PFSK-1 (cell line): ENCODE measurements around the gene MPZL3.

Experiments
- FOXP2 ChIP-seq: optimal IDR thresholded peaks from 2 replicates; pipeline ENCODE3; 2011; ENCODE audit warnings: borderline replicate concordance, control low read depth, inconsistent platforms; ENCODE audit not compliant: insufficient read depth; ENCODE audit errors: extremely low read length, extremely low read depth
- POLR2AphosphoS5 ChIP-seq: IDR thresholded peaks from 2 replicates; pipeline ENCODE4 v1.6.1; 2012; ENCODE audit warnings: low read depth, mild to moderate bottlenecking, control low read depth, low read length, moderate library complexity
- SIN3A ChIP-seq: IDR thresholded peaks from 2 replicates; pipeline ENCODE4 v1.6.1; 2012; ENCODE audit warnings: mild to moderate bottlenecking, low read length, moderate library complexity, borderline replicate concordance; ENCODE audit not compliant: insufficient read depth
- TAF1 ChIP-seq: IDR thresholded peaks from 2 replicates; pipeline ENCODE4 v1.6.1; 2012; ENCODE audit warnings: low read length, control low read depth, borderline replicate concordance; ENCODE audit not compliant: insufficient read depth
- TF ChIP-seq, protein P1 (sequence below), 2 experiments: IDR thresholded peaks; 2 replicates each; pipeline versions ENCODE4 v1.6.1 to v1.8.0; 2011 to 2012; ENCODE audit warnings: low read depth in 2 of 2, low read length in 2 of 2, control low read depth in 1 of 2, inconsistent platforms in 1 of 2, mild to moderate bottlenecking in 1 of 2, moderate library complexity in 1 of 2; ENCODE audit not compliant: insufficient read depth in 1 of 2

The MPZL3 gene

DNA sequence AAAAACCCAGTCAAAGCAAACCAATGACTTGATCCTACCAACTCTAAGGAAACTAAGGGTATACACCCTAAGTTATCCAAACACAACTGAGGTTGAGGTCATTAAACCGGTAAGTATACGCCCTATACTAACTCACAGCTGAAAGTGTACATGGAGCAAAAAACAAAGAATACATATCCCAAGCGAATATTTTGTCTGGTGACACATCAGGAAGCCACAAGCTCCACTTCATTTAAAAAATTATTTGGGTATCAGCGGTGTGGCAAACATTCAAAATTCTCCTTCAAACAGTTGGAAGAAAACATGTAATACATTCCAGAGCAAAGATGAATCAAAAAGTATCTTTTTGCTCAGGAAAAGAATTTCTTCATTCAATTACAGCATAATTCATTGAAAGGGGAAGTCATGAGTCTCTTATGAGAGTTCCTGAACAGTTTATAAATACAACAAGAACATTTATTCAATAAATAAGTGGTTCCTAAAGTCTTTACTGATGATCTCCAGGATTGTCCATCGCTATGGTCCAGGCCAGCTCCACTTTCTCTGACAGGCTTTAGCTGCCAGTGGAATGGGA, 22.8 kb downstream of the MPZL3 start:
- TF ChIP-seq TAF1 (no peak), FOXP2 (no peak), POLR2AphosphoS5 (no peak), SIN3A (no peak)
- TF ChIP-seq, protein P1, sequence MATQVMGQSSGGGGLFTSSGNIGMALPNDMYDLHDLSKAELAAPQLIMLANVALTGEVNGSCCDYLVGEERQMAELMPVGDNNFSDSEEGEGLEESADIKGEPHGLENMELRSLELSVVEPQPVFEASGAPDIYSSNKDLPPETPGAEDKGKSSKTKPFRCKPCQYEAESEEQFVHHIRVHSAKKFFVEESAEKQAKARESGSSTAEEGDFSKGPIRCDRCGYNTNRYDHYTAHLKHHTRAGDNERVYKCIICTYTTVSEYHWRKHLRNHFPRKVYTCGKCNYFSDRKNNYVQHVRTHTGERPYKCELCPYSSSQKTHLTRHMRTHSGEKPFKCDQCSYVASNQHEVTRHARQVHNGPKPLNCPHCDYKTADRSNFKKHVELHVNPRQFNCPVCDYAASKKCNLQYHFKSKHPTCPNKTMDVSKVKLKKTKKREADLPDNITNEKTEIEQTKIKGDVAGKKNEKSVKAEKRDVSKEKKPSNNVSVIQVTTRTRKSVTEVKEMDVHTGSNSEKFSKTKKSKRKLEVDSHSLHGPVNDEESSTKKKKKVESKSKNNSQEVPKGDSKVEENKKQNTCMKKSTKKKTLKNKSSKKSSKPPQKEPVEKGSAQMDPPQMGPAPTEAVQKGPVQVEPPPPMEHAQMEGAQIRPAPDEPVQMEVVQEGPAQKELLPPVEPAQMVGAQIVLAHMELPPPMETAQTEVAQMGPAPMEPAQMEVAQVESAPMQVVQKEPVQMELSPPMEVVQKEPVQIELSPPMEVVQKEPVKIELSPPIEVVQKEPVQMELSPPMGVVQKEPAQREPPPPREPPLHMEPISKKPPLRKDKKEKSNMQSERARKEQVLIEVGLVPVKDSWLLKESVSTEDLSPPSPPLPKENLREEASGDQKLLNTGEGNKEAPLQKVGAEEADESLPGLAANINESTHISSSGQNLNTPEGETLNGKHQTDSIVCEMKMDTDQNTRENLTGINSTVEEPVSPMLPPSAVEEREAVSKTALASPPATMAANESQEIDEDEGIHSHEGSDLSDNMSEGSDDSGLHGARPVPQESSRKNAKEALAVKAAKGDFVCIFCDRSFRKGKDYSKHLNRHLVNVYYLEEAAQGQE (IDR thresholded peaks at IDR 0.05; ENCODE audit: insufficient read depth in 1 of 2, low read depth in 2 of 2, low read length in 2 of 2) = no peak

- TF ChIP-seq, protein P1 (IDR thresholded peaks at IDR 0.05; ENCODE audit: insufficient read depth in 1 of 2, low read depth in 2 of 2, low read length in 2 of 2) = no peak
- TF ChIP-seq POLR2AphosphoS5 = no peak
- no peak for TF ChIP-seq TAF1
- TF ChIP-seq FOXP2 = no peak
- no peak for TF ChIP-seq SIN3A
These were observed 24.0 kb downstream of the MPZL3 start for GRCh38 chr11:118227865-118228785.

DNA sequence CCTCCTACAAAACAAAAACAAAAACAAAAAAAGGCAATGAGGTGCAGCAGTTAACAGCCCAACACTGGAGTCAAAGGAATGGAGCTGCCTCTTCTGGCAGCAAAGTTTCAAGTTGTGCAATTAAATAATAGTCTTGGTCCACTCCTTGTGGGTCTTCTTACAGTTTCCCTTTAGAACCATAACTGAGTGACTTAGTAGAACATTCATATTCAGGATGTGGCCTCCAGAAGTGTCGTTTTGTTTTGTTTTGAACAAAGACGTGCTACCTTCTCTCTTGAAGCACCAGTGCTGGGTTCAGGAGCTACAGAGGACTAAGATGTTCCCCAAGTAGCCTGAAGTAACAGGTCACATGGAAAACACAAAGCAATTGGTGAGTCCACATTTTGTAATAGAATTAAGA, 25.4 kb downstream of the MPZL3 start:
- TF ChIP-seq, protein P1 (IDR thresholded peaks at IDR 0.05; ENCODE audit: insufficient read depth in 1 of 2, low read depth in 2 of 2, low read length in 2 of 2) = no peak
- TF ChIP-seq SIN3A = no peak
- TF ChIP-seq FOXP2 = no peak
- no peak for TF ChIP-seq TAF1
- no peak for TF ChIP-seq POLR2AphosphoS5

GRCh38 chr11:118226296-118226695, 25.9 kb downstream of the MPZL3 start:
- TF ChIP-seq FOXP2 = no peak
- no peak for TF ChIP-seq SIN3A
- TF ChIP-seq, protein P1 (IDR thresholded peaks at IDR 0.05; ENCODE audit: insufficient read depth in 1 of 2, low read depth in 2 of 2, low read length in 2 of 2) = no peak
- no peak for TF ChIP-seq POLR2AphosphoS5
- TF ChIP-seq TAF1 = no peak
